ENCODE data around the gene RAB40AL. TPM values are rescaled to one million over a fixed set of nuclear protein-coding genes. Genes with fewer than 3 reads are reported as not detected.

RAB40AL gene
- total RNA-seq, 1 donor from 2014 or later = not detected

DNA sequence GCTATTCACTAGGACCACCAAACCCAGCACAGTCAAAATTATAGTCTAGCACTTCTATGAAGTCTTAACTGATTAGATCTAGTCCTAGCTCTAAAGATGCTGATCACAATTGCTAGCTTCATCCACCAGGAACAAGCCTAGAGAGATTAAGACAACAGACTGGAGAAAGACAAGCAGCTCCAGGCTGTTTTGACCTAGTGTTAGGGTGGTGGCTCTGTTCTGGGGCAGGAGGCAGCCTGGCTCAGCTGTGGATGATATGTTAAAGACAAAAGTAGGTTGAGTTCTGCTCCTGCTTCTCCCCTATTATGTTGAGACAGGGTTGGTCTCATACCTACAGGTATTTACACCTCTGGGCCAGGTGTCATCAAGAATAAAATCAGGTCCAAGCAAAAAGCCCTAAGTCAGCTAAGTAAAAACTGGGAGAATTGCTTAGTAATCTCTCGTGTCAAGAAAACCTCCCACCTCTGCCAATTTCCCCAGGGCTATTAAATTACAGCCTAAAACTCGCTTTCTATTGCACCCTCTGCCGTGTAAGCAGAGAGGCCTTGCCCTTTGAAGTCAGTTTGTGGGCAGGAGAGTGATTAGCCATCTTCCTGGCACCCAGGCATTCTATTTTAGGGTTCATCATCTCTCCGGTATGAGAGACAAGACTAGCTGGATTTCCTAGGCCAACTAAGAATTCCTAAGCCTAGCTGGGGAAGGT, 39.9 kb downstream of the RAB40AL start:
- intact Hi-C loops (cut with DNase I) = no loop called here
- no peak for DNase-seq (ENCODE audit: missing footprints)
- ATAC-seq = no peak

- DNase-seq (ENCODE audit: missing footprints) (no peak), ATAC-seq (no peak)
- intact Hi-C loops (cut with DNase I) = no loop called here
Measured at GRCh38 chrX:102978594-102978993, 41.5 kb downstream of the RAB40AL start.

DNA sequence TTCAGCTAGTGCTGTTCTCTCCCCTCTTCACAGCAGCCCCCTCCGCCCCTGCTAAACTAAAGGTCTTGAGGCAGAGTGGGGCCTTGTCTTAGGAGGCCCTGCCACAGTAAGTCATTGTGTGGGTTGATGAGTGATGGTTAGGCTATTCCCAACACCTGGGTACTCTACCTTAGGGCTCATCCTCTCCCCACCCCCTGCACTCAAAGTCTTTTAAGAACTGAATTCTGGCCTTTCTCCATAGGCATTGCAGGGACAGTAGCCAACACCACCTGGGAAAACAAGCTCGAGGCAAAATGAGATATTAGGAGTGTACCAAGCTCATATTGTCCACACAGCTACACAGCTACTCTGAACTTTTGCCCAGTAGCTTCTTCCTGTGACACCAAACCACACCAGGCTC, 42.5 kb downstream of the RAB40AL start:
- no peak for DNase-seq (ENCODE audit: missing footprints)
- intact Hi-C loops (cut with DNase I) = no loop called here
- no peak for ATAC-seq

DNA sequence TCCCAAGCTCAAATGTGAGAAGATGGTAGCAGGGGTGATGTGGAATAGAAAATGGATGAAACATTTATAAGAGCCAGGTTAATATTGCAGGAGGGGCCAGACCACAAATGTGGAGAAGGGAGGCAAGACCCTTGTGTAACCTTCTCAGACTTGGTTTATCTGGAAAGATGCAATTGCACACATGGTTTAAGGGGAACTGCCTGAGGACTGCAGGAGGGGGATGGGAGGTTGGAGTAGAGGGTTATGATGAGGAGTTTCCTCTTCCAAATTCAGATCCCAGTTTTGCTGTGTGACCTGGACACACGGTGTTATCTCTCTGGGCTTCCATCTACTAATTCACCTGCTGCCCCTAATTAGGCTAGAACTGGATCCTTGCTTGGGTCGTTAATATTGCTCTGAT, 46.1 kb downstream of the RAB40AL start:
- intact Hi-C loops (cut with DNase I) = no loop called here
- ATAC-seq = no peak
- DNase-seq (ENCODE audit: missing footprints) = no peak

DNA sequence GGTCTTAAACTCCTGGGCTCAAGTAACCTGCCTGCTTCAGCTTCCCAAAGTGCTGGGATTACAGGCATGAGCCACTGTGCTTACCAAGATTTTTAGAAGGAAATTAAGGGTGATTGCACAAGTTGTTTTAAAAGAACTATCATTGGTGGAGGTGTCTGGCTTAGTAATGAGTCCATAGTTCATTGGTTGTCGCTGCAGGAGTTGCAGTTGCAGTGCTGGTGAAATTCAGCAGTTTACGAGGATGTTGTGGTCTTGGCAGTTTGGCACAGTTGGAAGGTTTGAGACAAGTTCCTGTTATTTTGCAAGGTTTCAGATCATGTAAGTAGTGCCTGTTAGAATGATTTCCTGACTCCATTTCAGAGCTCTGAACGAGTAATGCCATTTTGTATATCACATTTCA, 48.1 kb downstream of the RAB40AL start:
- DNase-seq (ENCODE audit: missing footprints) (no peak), ATAC-seq (no peak)
- intact Hi-C loops (cut with DNase I) = no loop called here

Other genes starting within 250 kb of the RAB40AL start
- 10.3 TPM for gene GPRASP2, start 224.8 kb upstream of the RAB40AL start, total RNA-seq
- 7.0 TPM for gene GPRASP3, start 216.5 kb upstream of the RAB40AL start, total RNA-seq
- gene BEX1, start 126.9 kb downstream of the RAB40AL start, total RNA-seq = 0.38 TPM
- gene NXF3, start 155.9 kb downstream of the RAB40AL start, total RNA-seq = 0.22 TPM

Measured in Right ventricle myocardium inferior (tissue), 1 donor.